Upper lobe of left lung (tissue), 6 donors: ENCODE measurements around the gene POF1B. TPM values are rescaled to one million over a fixed set of nuclear protein-coding genes. Genes with fewer than 3 reads are reported as not detected.

ENCODE experiments used
- ATAC-seq, 2 donors: fragments of 200-7000 bp; cut with Tn5 transposase; one replicate each; pipeline ENCODE4 v1.9.1; 2022; ENCODE audit warnings: mild to moderate bottlenecking in 2 of 2, moderate library complexity in 2 of 2; ENCODE audit not compliant: low FRiP score in 2 of 2
- DNase-seq, 2 donors: peaks; one replicate each; pipeline ENCODE4 v3.0.0-alpha.2; 2019 to 2020
- H3K27ac ChIP-seq, 4 donors: fragments of 200-600 bp; sonication (generic); one replicate each; pipeline ENCODE4 v1.5.1; 2016 to 2019
- H3K27me3 ChIP-seq, 4 donors: fragments of 200-600 bp; sonication (generic); one replicate each; pipeline ENCODE4 v1.5.1; 2017 to 2019
- H3K36me3 ChIP-seq, 4 donors: fragments of 200-600 bp; sonication (generic); one replicate each; pipeline ENCODE4 v1.5.1; 2016 to 2019
- H3K4me1 ChIP-seq, 4 donors: fragments of 200-600 bp; sonication (generic); one replicate each; pipeline ENCODE4 v1.5.1; 2018 to 2019
- H3K4me3 ChIP-seq, 4 donors: fragments of 200-600 bp; sonication (generic); one replicate each; pipeline ENCODE4 v1.5.1; 2017 to 2019; ENCODE audit warnings: mild to moderate bottlenecking in 2 of 4, moderate library complexity in 1 of 4
- H3K9me3 ChIP-seq, 4 donors: fragments of 200-600 bp; sonication (generic); one replicate each; pipeline ENCODE4 v1.5.1; 2018 to 2019
- CTCF ChIP-seq, 6 experiments: fragments of 450-650 bp in 4 of 6; fragments of 200-600 bp in 2 of 6; sonication (generic) in 2 of 6; IDR thresholded peaks; one replicate each; pipeline ENCODE4 v1.5.1; 2016 to 2019; ENCODE audit warnings: antibody characterized with exemption in 6 of 6
- EP300 ChIP-seq, 4 donors: sonication (generic); formaldehyde crosslinking; IDR thresholded peaks; one replicate each; pipeline ENCODE4 v1.5.1; 2017; ENCODE audit warnings: antibody characterized with exemption in 4 of 4, control low read depth in 2 of 4
- POLR2A ChIP-seq, 4 donors: fragments of 450-650 bp; IDR thresholded peaks; one replicate each; pipeline ENCODE4 v1.5.1; 2016 to 2017; ENCODE audit warnings: antibody characterized with exemption in 4 of 4, mild to moderate bottlenecking in 2 of 4
- POLR2AphosphoS5 ChIP-seq, 2 donors: sonication (generic); formaldehyde crosslinking; IDR thresholded peaks; one replicate each; pipeline ENCODE4 v1.5.1; 2017; ENCODE audit warnings: antibody characterized with exemption in 2 of 2
- WGBS, 2 donors: methylation state at CpG; one replicate each; pipeline ENCODE4 v1.1.5; 2017 to 2018; 5-methylcytosine and 5-hydroxymethylcytosine counted together
- total RNA-seq, 6 donors: library from RNA; depleted of rRNA in 4 of 6; stranded (reverse); fragments of >200 nt in 4 of 6; gene quantifications; one replicate each; pipeline versions ENCODE4 v1.1.0 to v1.2.1, GENCODE V29; 2016 to 2021
- donor health status: DM: no; HTN: no; CAD: no; lungs with moderate emphysema.
- donor health status: DM: no; HTN: yes; CAD: no; lungs with severe emphysema.

Gene POF1B
- total RNA-seq, 6 donors from 2014 or later = 1.0 to 5.8 (median 2.5) TPM

DNA sequence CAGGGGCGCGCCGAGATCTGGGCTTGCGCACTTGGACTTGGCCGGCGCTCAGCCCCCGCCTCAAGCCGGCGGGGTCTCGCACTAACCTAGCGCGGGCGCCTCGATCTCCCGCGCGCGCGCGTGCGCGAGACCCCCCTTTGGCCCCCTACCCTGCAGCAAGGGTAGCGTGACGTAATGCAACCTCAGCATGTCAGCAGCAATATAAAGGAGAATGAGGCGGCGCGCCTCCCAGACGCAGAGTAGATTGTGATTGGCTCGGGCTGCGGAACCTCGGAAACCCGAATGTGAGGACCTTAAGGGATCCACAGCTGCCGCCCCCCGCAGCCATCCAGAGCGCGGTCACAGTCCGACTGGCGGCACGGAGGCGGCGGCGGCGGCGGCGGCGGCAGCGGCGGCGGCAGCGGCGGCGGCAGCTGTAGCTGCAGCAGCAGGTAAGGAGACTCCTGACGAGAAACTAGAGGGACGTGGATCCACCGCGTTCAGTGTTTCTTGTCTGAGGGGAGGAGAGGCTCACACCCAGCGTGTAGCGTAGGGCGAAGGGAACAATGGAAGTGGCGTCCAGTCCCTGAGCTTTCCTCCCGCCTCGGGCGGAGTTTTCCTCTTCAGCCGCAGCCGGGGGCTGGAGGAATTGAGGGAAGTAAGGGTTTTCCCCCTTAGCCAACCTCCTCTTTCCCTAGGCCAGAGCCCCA lies 135.6 kb downstream of the POF1B start, which contains the start of the genes SATL1 and ZNF711:
Gene SATL1, minus strand, starts transcription at position 19 of the 689 bp plus-strand sequence. CDS start 134,811 bp downstream, outside the sequence.
Gene ZNF711, plus strand, starts transcription at position 231 of the 689 bp plus-strand sequence. CDS start 3,582 bp downstream, outside the sequence.
- Histone ChIP-seq H3K4me3 (peak within 1 kb of the TSS; percentile 16 to 63 (median 50)), H3K4me1 (no peaks in the 10 kb centered on the region), H3K36me3 (no peaks in the 10 kb centered on the region), H3K27me3 (no peaks in the 10 kb centered on the region), H3K9me3 (no peaks in the 10 kb centered on the region), H3K27ac (peak within 1 kb of the TSS in 1 of 4 donors; percentile 42)
- WGBS, 2 donors = 39% methylated on average over 65 of the region's 65 CpGs; no CpG with 5 or more reads in 1 of the 2 donors
- DNase-seq (peak; percentile 29 to 82), ATAC-seq (peak; percentile 34 to 72)
- no peak for TF ChIP-seq POLR2AphosphoS5 (IDR thresholded peaks at IDR 0.05)
- TF ChIP-seq CTCF (IDR thresholded peaks at IDR 0.05) = no peak
- no peak for TF ChIP-seq POLR2A (IDR thresholded peaks at IDR 0.05)
- TF ChIP-seq EP300 (IDR thresholded peaks at IDR 0.05) = no peak

GRCh38 chrX:85243155-85243554 lies 136.3 kb downstream of the POF1B start:
- Histone ChIP-seq H3K9me3 (no peaks in the 10 kb centered on the region), H3K27ac (no peak overlapping the region), H3K27me3 (no peaks in the 10 kb centered on the region), H3K36me3 (no peaks in the 10 kb centered on the region), H3K4me1 (no peaks in the 10 kb centered on the region), H3K4me3 (no peak overlapping the region)
- 37 to 69% methylated on average over 2 of the region's 2 CpGs for WGBS, 2 donors
- ATAC-seq (no peak), DNase-seq (no peak)
- TF ChIP-seq CTCF (IDR thresholded peaks at IDR 0.05) (no peak), POLR2A (IDR thresholded peaks at IDR 0.05) (no peak), EP300 (IDR thresholded peaks at IDR 0.05) (no peak), POLR2AphosphoS5 (IDR thresholded peaks at IDR 0.05) (no peak)

Other genes starting within 250 kb of the POF1B start
- not detected for gene SATL1, start 135.9 kb downstream of the POF1B start, total RNA-seq
- gene ZNF711, start 135.7 kb downstream of the POF1B start, total RNA-seq = 1 to 10 TPM in 4 of 6 donors, under 1 TPM in 2; 0.49 to 3.0 (median 1.1) TPM